Thymus (tissue), 11 donors: Measurements from ENCODE around the gene FNDC3A. TPM values are rescaled to one million over a fixed set of nuclear protein-coding genes. Genes with fewer than 3 reads are reported as not detected.
"Not testable (repeated sequence)": the region's sequence is repeated elsewhere in the genome, so short reads cannot be mapped to it uniquely, and the experiment has no call there.

ENCODE experiments used
- DNase-seq, 9 donors: peaks; one replicate each; pipeline ENCODE4 v3.0.0-alpha.2; 2013; ENCODE audit warnings: low spot score in 9 of 9, low read depth in 6 of 9, missing footprints in 1 of 9
- H3K27ac ChIP-seq, 2 donors: one replicate each; pipeline ENCODE4 v1.5.1; 2013; ENCODE audit warnings: control low read depth in 1 of 2, low read depth in 1 of 2, low read length in 1 of 2, mild to moderate bottlenecking in 1 of 2, moderate library complexity in 1 of 2
- H3K27me3 ChIP-seq, 2 donors: one replicate each; pipeline ENCODE4 v1.5.1; 2013; ENCODE audit warnings: low read length in 1 of 2; ENCODE audit not compliant: control insufficient read depth in 2 of 2, insufficient read depth in 1 of 2
- H3K36me3 ChIP-seq, 2 donors: one replicate each; pipeline ENCODE4 v1.5.1; 2013; ENCODE audit warnings: low read length in 1 of 2, mild to moderate bottlenecking in 1 of 2, moderate library complexity in 1 of 2; ENCODE audit not compliant: control insufficient read depth in 2 of 2, insufficient read depth in 2 of 2
- H3K4me1 ChIP-seq, 2 donors: one replicate each; pipeline ENCODE4 v1.5.1; 2013; ENCODE audit warnings: low read length in 2 of 2; ENCODE audit not compliant: control insufficient read depth in 2 of 2, insufficient read depth in 2 of 2
- H3K4me3 ChIP-seq, 2 donors: one replicate each; pipeline ENCODE4 v1.5.1; 2013; ENCODE audit warnings: low read length in 2 of 2, control low read depth in 1 of 2, mild to moderate bottlenecking in 1 of 2
- H3K9me3 ChIP-seq, 2 donors: one replicate each; pipeline ENCODE4 v1.5.1; 2013; ENCODE audit warnings: low read length in 1 of 2, mild to moderate bottlenecking in 1 of 2; ENCODE audit not compliant: control insufficient read depth in 2 of 2, insufficient read depth in 1 of 2
- WGBS: extraction: QIAGEN DNeasy Blood & Tissue Kit; methylation state at CpG from one replicate; pipeline ENCODE4 v1.1.7; 2013; 5-methylcytosine and 5-hydroxymethylcytosine counted together
- polyA plus RNA-seq: library from polyadenylated mRNA; stranded (reverse); fragments of 200-250 nt; gene quantifications from one replicate; pipeline ENCODE4 v1.2.3, GENCODE V29; 2013
- total RNA-seq: library from RNA; stranded (reverse); fragments of 120-200 nt; gene quantifications from one replicate; pipeline ENCODE4 v1.2.4, GENCODE V29; 2013
- donor health status: healthy.

The FNDC3A gene
- total and polyA plus RNA-seq, 2 donors: 28.0 to 28.5 TPM

DNA sequence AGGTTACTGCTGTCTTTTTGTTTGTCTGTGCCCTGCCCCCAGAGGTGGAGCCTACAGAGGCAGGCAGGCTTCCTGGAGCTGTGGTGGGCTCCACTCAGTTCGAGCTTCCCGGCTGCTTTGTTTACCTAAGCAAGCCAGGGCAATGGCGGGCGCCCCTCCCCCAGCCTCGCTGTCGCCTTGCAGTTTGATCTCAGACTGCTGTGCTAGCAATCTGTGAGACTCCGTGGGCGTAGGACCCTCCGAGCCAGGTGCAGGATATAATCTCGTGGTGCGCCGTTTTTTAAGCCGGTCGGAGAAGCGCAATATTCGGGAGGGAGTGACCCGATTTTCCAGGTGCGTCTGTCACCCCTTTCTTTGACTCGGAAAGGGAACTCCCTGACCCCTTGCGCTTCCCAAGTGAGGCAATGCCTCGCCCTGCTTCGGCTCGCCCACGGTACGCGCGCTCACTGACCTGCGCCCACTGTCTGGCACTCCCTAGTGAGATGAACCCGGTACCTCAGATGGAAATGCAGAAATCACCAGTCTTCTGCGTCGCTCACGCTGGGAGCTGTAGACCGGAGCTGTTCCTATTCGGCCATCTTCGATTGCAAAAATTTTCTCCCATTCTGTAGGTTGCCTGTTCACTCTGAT lies 182.4 kb downstream of the FNDC3A start:
- not testable (repeated sequence) for H3K4me1 ChIP-seq, H3K36me3 ChIP-seq, H3K4me3 ChIP-seq, DNase-seq, H3K27me3 ChIP-seq, H3K27ac ChIP-seq, H3K9me3 ChIP-seq
- WGBS: 95% methylated on average over 35 of the region's 35 CpGs

DNA sequence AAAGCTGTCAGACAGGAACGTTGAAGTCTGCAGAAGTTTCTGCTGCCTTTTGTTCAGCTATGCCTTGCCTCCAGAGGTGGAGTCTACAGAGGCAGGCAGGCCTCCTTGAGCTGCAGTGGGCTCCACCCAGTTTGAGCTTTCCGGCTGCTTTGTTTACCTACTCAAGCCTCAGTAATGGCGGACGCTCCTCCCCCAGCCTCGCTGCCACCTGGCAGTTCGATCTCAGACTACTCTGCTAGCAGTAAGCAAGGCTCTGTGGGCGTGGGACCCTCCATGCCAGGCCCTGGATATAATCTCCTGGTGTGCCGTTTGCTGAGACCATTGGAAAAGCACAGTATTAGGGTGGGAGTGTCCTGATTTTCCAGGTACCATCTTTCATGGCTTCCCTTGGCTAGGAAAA lies 187.4 kb downstream of the FNDC3A start:
- not testable (repeated sequence) for H3K4me3 ChIP-seq, H3K27me3 ChIP-seq, H3K4me1 ChIP-seq, DNase-seq, H3K27ac ChIP-seq
- peaks cover 15% of the 10 kb centered on the region in 2 donors for H3K36me3 ChIP-seq
- H3K9me3 ChIP-seq: peaks cover 7 to 15% of the 10 kb centered on the region in 2 donors
- 99% methylated on average over 8 of the region's 8 CpGs for WGBS

DNA sequence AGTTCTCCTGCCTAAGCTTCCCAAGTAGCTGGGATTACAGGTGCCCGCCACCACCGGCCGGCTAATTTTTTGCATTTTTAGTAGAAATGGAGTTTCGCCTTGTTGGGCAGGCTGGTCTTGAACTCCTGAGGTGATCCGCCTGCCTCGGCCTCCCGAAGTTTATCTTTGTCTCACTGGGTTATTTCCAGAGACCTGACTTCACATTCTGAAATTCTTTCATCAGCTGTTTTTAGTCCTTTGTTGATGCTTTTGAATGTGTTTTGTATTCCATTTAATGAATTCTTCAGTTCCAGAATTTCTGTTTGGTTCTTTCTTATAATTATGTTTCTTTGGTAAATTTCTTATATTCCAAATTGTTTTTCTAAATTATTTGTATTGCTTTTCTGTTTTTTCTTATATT lies 189.0 kb downstream of the FNDC3A start:
- Histone ChIP-seq H3K4me1 (no peaks in the 10 kb centered on the region), H3K36me3 (peaks cover 15 to 18% of the 10 kb centered on the region in 2 donors), H3K27me3 (no peaks in the 10 kb centered on the region), H3K4me3 (no peak overlapping the region), H3K9me3 (peaks cover 7 to 15% of the 10 kb centered on the region in 2 donors), H3K27ac (no peak overlapping the region)
- no peak for DNase-seq
- WGBS: over 99% methylated on average over 7 of the region's 7 CpGs

DNA sequence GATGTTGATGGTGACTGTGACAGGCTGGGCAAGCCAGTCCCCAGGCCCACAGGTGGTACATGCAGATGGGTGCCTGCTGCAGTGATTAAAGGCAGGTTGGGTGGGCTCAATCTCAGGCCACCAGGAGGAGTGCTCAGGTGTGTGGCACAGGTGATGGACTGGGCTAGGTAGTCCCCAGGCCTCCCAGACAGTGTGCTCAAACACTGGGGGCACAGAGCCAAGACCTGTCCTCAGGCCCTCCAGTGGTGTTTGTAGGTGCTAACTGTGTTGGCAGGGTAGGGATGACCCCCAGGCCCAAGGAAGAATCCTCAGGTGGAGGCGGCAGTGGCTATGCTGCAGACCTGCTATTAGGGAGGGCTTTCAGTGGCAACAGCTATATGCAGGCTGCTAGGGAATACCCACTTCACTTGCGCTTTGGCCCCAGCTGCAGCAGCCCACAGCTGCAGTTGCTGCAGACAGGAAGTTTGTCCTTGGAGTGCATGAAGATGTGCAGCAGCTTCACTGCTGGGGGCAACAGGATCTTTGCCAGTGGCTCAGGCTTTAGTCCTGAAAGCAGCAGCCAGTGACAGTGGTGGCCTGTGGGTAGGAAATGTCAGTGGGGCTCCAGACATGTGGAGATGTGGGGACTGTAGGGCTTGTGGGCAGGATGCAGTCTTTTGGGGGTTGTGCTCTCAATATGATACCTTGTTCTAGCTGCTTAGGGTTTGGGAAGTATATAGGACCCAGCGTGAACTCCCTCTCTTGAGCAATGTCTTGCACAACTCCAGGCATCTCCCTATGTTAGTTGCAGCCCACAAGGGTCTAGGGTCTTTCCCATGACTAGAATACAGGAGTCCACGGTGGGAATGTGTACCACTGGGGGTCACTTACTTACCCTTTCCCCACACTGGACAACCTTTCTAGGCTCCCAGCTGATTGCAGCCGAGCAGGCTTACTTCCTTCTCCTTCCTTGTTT lies 190.4 kb downstream of the FNDC3A start:
- 99% methylated on average over 5 of the region's 5 CpGs for WGBS
- Histone ChIP-seq H3K27ac (no peak overlapping the region), H3K27me3 (no peaks in the 10 kb centered on the region), H3K4me3 (no peak overlapping the region), H3K4me1 (no peaks in the 10 kb centered on the region), H3K9me3 (peaks cover 7 to 15% of the 10 kb centered on the region in 2 donors), H3K36me3 (peaks cover 15 to 24% of the 10 kb centered on the region in 2 donors)
- DNase-seq: peak in 3 of 9 donors; percentile 4 to 18 (median 4)

DNA sequence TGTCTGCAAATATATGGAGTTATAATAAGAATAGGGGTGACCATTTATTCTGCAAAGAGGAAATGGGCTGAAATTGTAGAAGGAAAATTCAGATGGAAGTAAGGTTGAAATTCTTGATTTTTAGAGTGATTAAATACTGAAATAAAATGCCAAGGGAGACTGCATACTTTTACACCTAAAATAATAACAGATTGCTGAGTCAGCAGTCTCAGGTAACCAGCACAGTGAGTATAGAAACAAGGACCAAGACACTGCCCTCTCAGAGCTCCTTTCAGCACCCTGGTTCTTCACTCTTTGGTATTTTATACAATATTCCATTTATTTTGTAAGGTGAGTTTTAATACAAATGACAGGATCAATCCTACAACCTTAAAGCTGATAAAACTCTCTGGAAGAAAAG lies 195.6 kb downstream of the FNDC3A start:
- no peak for DNase-seq
- H3K4me1 ChIP-seq: no peaks in the 10 kb centered on the region
- H3K9me3 ChIP-seq: no peaks in the 10 kb centered on the region
- peaks cover 7 to 28% of the 10 kb centered on the region in 2 donors for H3K36me3 ChIP-seq
- no peak overlapping the region for H3K4me3 ChIP-seq
- no peak overlapping the region for H3K27ac ChIP-seq
- no peaks in the 10 kb centered on the region for H3K27me3 ChIP-seq

DNA sequence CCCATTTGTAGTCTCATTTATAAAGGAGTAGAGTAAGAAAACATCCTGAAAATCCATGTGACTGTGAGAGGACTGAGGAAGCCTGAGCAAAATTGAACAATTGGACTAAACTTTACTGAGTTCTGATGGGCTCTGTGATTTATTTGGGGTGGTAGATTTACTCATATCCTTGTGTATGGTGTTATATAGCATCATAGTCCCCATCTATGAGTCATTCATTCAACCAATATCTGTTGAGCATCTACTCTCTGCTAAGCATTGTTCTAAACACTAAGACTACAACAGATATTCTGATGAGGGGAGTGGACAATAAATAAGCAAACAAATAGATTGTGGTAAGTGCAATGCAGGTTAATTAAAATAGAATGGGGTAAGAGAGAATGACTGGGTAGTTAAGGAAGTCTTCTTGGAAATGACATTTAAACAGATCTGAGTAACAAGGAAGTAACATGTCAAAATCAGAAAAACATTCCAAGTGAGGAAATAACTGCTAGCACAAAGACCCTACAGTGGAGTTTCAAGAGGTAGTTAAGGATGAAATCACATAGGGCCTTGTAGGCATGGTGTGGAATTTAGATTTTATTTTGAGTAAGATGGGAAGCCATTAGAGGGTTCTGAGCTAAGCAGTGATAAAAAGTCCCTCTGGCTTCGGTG lies 208.1 kb downstream of the FNDC3A start:
- no peaks in the 10 kb centered on the region for H3K4me1 ChIP-seq
- H3K9me3 ChIP-seq: no peaks in the 10 kb centered on the region
- no peak overlapping the region for H3K27ac ChIP-seq
- WGBS: 97% methylated on average over 1 of the region's 1 CpG
- H3K4me3 ChIP-seq: no peak overlapping the region
- H3K27me3 ChIP-seq: no peaks in the 10 kb centered on the region
- H3K36me3 ChIP-seq: peaks cover 14 to 62% of the 10 kb centered on the region in 2 donors
- DNase-seq: no peak

DNA sequence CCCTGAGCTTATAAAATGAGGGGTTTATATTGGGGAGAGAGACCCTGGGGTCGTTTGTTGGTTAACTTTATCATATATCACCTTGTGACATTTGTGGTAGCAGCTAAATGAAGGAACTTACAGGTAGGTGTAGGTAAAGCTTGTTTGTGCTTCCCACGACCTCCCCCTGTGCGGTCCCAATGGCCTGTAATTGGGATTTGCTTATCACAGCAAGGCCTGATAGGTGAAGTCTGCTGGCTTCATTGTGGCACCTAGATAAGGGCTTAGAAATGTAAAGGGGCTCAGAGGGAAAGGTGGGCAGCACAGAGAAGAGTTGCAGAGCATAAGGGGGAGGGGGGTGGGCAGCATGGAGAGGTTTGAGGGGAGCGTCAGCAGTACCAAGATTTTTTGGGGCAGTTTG lies 208.9 kb downstream of the FNDC3A start:
- DNase-seq: no peak
- H3K4me3 ChIP-seq: no peak overlapping the region
- H3K36me3 ChIP-seq: peaks cover 13 to 64% of the 10 kb centered on the region in 2 donors
- WGBS: 96% methylated on average over 4 of the region's 4 CpGs
- H3K4me1 ChIP-seq: no peaks in the 10 kb centered on the region
- no peaks in the 10 kb centered on the region for H3K27me3 ChIP-seq
- peak overlapping the region in 1 of 2 donors; percentile 18 for H3K27ac ChIP-seq
- H3K9me3 ChIP-seq: no peaks in the 10 kb centered on the region

DNA sequence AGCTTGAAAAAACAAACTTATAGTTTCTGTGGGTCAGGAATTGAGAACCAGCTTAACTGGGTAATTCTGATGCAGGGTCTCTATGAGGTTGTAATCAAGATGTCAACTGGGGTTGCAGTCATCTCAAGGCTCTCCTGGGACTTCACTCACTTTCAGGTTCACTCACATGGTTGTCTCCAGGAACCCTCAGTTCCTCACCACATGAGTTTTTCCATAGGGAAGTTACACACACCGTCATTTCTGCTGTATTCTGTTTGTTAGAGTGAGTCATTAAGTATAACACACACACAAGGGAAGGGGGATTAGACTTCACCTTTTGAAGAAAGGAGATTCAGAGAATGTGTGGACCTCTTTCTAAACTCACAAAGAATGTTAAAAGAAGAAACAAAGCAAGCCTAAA lies 209.6 kb downstream of the FNDC3A start:
- H3K9me3 ChIP-seq: no peaks in the 10 kb centered on the region
- H3K4me1 ChIP-seq: no peaks in the 10 kb centered on the region
- no peak overlapping the region for H3K4me3 ChIP-seq
- peak in 1 of 9 donors; percentile 9 for DNase-seq
- peaks cover 13 to 64% of the 10 kb centered on the region in 2 donors for H3K36me3 ChIP-seq
- no peak overlapping the region for H3K27ac ChIP-seq
- no peaks in the 10 kb centered on the region for H3K27me3 ChIP-seq
- WGBS: 76% methylated on average over 1 of the region's 1 CpG

DNA sequence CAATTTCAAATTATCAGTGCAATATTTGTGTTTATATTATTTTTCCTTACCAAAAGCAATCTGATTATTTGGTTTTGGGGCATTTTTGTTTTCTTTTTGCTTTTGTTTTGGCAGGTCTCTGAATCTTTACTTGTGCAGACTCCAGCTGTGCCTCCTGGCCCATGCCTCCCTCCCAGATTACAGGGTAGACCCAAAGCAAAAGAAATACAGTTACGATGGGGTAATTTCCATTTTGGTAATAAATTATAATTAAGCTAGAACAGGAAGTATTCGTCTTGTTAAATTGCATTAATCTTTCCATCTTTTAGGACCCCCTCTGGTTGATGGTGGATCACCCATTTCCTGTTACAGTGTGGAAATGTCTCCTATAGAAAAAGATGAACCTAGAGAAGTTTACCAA lies 215.2 kb downstream of the FNDC3A start:
- H3K36me3 ChIP-seq: peaks cover 19 to 69% of the 10 kb centered on the region in 2 donors
- no peaks in the 10 kb centered on the region for H3K27me3 ChIP-seq
- no peak for DNase-seq
- no peaks in the 10 kb centered on the region for H3K4me1 ChIP-seq
- WGBS: over 99% methylated on average over 2 of the region's 2 CpGs
- H3K9me3 ChIP-seq: no peaks in the 10 kb centered on the region
- no peak overlapping the region for H3K27ac ChIP-seq
- no peak overlapping the region for H3K4me3 ChIP-seq
